Astrocyte (in vitro differentiated cells and primary cell): ENCODE measurements around the gene IL27RA. TPM values are rescaled to one million over a fixed set of nuclear protein-coding genes. Genes with fewer than 3 reads are reported as not detected.

Experiments used
- DNase-seq: peaks from one replicate; pipeline ENCODE4 v3.0.0-alpha.2; 2010; ENCODE audit warnings: low read depth
- FAIRE-seq: peaks from 2 replicates; lab custom pipeline; 2011; peaks lifted over from hg19 to GRCh38; lab: Jason Lieb, UNC
- H2AFZ ChIP-seq: 2 replicates; pipeline ENCODE4 v1.6.0; 2012; ENCODE audit warnings: low read depth, low read length, inconsistent platforms
- H3K27ac ChIP-seq: 2 replicates; pipeline ENCODE4 v1.5.1; 2011; ENCODE audit warnings: low read depth, low read length, inconsistent platforms
- H3K27me3 ChIP-seq: 2 replicates; pipeline ENCODE4 v1.6.0; 2011; ENCODE audit warnings: low read length, inconsistent platforms; ENCODE audit not compliant: insufficient read depth
- H3K36me3 ChIP-seq: 2 replicates; pipeline ENCODE4 v1.5.1; 2011; ENCODE audit warnings: low read length, inconsistent platforms; ENCODE audit not compliant: insufficient read depth
- H3K4me1 ChIP-seq: 2 replicates; pipeline ENCODE4 v1.5.1; 2011; ENCODE audit warnings: low read length, inconsistent platforms; ENCODE audit not compliant: insufficient read depth
- H3K4me2 ChIP-seq: 2 replicates; pipeline ENCODE4 v1.6.0; 2012; ENCODE audit warnings: low read length, inconsistent platforms
- H3K4me3 ChIP-seq: 2 replicates; pipeline ENCODE4 v1.5.1; 2011; ENCODE audit warnings: low read depth, mild to moderate bottlenecking, low read length, inconsistent platforms; ENCODE audit not compliant: insufficient read depth
- H3K79me2 ChIP-seq: 2 replicates; pipeline ENCODE4 v1.6.0; 2012; ENCODE audit warnings: mild to moderate bottlenecking, low read length, inconsistent platforms; ENCODE audit not compliant: insufficient read depth
- H3K9ac ChIP-seq: 2 replicates; pipeline ENCODE4 v1.6.0; 2012; ENCODE audit warnings: mild to moderate bottlenecking, low read length, inconsistent platforms
- H3K9me3 ChIP-seq: 2 replicates; pipeline ENCODE4 v1.5.1; 2012; ENCODE audit warnings: low read depth, mild to moderate bottlenecking, low read length, inconsistent platforms; ENCODE audit not compliant: insufficient read depth
- H4K20me1 ChIP-seq: 2 replicates; pipeline ENCODE4 v1.6.0; 2012; ENCODE audit warnings: low read length, inconsistent platforms; ENCODE audit not compliant: insufficient read depth
- H3K27ac Mint-ChIP-seq: one replicate; pipeline ENCODE4 v1.8.0; 2021; ENCODE audit warnings: mild to moderate bottlenecking, mixed read lengths; ENCODE audit not compliant: unreplicated experiment
- H3K27me3 Mint-ChIP-seq: one replicate; pipeline ENCODE4 v1.8.0; 2021; ENCODE audit warnings: low read depth, mixed read lengths; ENCODE audit not compliant: unreplicated experiment
- H3K36me3 Mint-ChIP-seq: one replicate; pipeline ENCODE4 v1.8.0; 2021; ENCODE audit warnings: low read depth, mixed read lengths; ENCODE audit not compliant: unreplicated experiment
- H3K4me1 Mint-ChIP-seq: one replicate; pipeline ENCODE4 v1.8.0; 2021; ENCODE audit warnings: low read depth, mixed read lengths; ENCODE audit not compliant: unreplicated experiment
- H3K4me3 Mint-ChIP-seq: one replicate; pipeline ENCODE4 v1.8.0; 2021; ENCODE audit warnings: mild to moderate bottlenecking, moderate library complexity, mixed read lengths; ENCODE audit not compliant: unreplicated experiment
- H3K9me3 Mint-ChIP-seq: one replicate; pipeline ENCODE4 v1.8.0; 2021; ENCODE audit warnings: mild to moderate bottlenecking, mixed read lengths; ENCODE audit not compliant: unreplicated experiment
- CTCF ChIP-seq: IDR thresholded peaks from 2 replicates; pipeline ENCODE4 v1.5.1; 2011; ENCODE audit warnings: low read depth, mild to moderate bottlenecking, inconsistent platforms, low read length, moderate library complexity; ENCODE audit not compliant: insufficient read depth
- EZH2 ChIP-seq: IDR thresholded peaks from 2 replicates; pipeline ENCODE4 v1.6.1; 2012; ENCODE audit warnings: mild to moderate bottlenecking, low read length, inconsistent platforms; ENCODE audit not compliant: insufficient read depth
- total RNA-seq: library from RNA; stranded (reverse); gene quantifications from 2 replicates; pipeline ENCODE4 v1.2.1, GENCODE V29; 2021

IL27RA gene
- total RNA-seq, 1 donor from 2014 or later, result 5.7 TPM

DNA sequence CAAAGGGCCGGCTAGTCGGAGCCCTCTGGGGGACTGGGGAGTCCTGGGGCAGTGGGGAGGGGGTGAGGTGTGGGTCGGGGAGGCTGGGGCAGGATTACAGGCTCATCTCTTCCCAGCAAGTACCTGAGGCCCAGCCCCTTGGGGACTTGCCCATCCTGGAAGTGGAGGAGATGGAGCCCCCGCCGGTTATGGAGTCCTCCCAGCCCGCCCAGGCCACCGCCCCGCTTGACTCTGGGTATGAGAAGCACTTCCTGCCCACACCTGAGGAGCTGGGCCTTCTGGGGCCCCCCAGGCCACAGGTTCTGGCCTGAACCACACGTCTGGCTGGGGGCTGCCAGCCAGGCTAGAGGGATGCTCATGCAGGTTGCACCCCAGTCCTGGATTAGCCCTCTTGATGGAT, 20.4 kb downstream of the IL27RA start:
- Histone ChIP-seq H3K27ac (no peak overlapping the region), H3K36me3 (no peaks in the 10 kb centered on the region), H3K79me2 (no peaks in the 10 kb centered on the region), H4K20me1 (no peaks in the 10 kb centered on the region), H3K4me3 (no peak overlapping the region), H2AFZ (no peak overlapping the region), H3K9me3 (peaks cover 6% of the 10 kb centered on the region), H3K4me1 (no peaks in the 10 kb centered on the region), H3K4me2 (no peak overlapping the region), H3K9ac (no peak overlapping the region), H3K27me3 (no peaks in the 10 kb centered on the region)
- Mint-ChIP-seq H3K9me3 (peaks cover 1% of the 10 kb centered on the region), H3K4me3 (no peak overlapping the region), H3K36me3 (peaks cover 8% of the 10 kb centered on the region), H3K4me1 (no peaks in the 10 kb centered on the region), H3K27me3 (peaks cover 16% of the 10 kb centered on the region), H3K27ac (no peak overlapping the region)
- no peak for TF ChIP-seq EZH2
- no peak for TF ChIP-seq CTCF
- DNase-seq (no peak), FAIRE-seq (no peak)

GRCh38 chr19:14052470-14052869, 20.9 kb downstream of the IL27RA start:
- Histone ChIP-seq H3K27ac (no peak overlapping the region), H3K4me1 (no peaks in the 10 kb centered on the region), H3K9ac (no peak overlapping the region), H3K4me2 (no peak overlapping the region), H3K36me3 (no peaks in the 10 kb centered on the region), H3K79me2 (no peaks in the 10 kb centered on the region), H3K4me3 (no peak overlapping the region), H3K9me3 (peaks cover 6% of the 10 kb centered on the region), H4K20me1 (no peaks in the 10 kb centered on the region), H2AFZ (no peak overlapping the region), H3K27me3 (no peaks in the 10 kb centered on the region)
- Mint-ChIP-seq H3K27ac (no peak overlapping the region), H3K9me3 (peaks cover 1% of the 10 kb centered on the region), H3K4me3 (no peak overlapping the region), H3K27me3 (peaks cover 16% of the 10 kb centered on the region), H3K36me3 (peaks cover 8% of the 10 kb centered on the region), H3K4me1 (no peaks in the 10 kb centered on the region)
- no peak for TF ChIP-seq CTCF
- TF ChIP-seq EZH2, result no peak
- FAIRE-seq, result no peak
- DNase-seq, result no peak

GRCh38 chr19:14053032-14053431, 21.5 kb downstream of the IL27RA start:
- Mint-ChIP-seq H3K27ac (no peak overlapping the region), H3K36me3 (peaks cover 8% of the 10 kb centered on the region), H3K27me3 (peaks cover 19% of the 10 kb centered on the region), H3K4me3 (no peak overlapping the region), H3K9me3 (peaks cover 1% of the 10 kb centered on the region), H3K4me1 (no peaks in the 10 kb centered on the region)
- no peak for FAIRE-seq
- no peaks in the 10 kb centered on the region for H4K20me1 ChIP-seq
- no peak overlapping the region for H2AFZ ChIP-seq
- no peak overlapping the region for H3K4me2 ChIP-seq
- no peaks in the 10 kb centered on the region for H3K79me2 ChIP-seq
- no peaks in the 10 kb centered on the region for H3K27me3 ChIP-seq
- TF ChIP-seq CTCF, result no peak
- no peaks in the 10 kb centered on the region for H3K36me3 ChIP-seq
- H3K9me3 ChIP-seq, result peaks cover 6% of the 10 kb centered on the region
- no peak overlapping the region for H3K4me3 ChIP-seq
- no peak for DNase-seq
- H3K9ac ChIP-seq, result no peak overlapping the region
- H3K27ac ChIP-seq, result no peak overlapping the region
- H3K4me1 ChIP-seq, result peaks cover 2% of the 10 kb centered on the region
